A673 (cell line): ENCODE measurements around the gene RERE. TPM values are rescaled to one million over a fixed set of nuclear protein-coding genes. Genes with fewer than 3 reads are reported as not detected.

ENCODE experiments used
- BruUV-seq: library from RNA; stranded (reverse); fragments of 400-500 nt; replicated peaks from 2 replicates; lab custom pipeline; 2021; lab: Mats Ljungman, UMichigan
- CTCF ChIA-PET: fragments of 300-600 bp; sonication (Branson Sonifier 250); formaldehyde crosslinking; loops from one replicate; lab custom pipeline; 2022; ENCODE audit warnings: antibody characterized with exemption; lab: Charles Lee
- POLR2A ChIA-PET: fragments of 300-600 bp; sonication (Branson Sonifier 250); formaldehyde crosslinking; loops from one replicate; lab custom pipeline; 2022; ENCODE audit warnings: antibody characterized with exemption; ENCODE audit not compliant: low non-redundant PET; lab: Charles Lee
- DNase-seq: peaks from one replicate; pipeline ENCODE4 v3.0.0-alpha.2; 2015; ENCODE audit warnings: low spot score
- H3K27ac ChIP-seq: fragments of 200-600 bp; sonication (generic); 2 replicates; pipeline ENCODE4 v1.5.1; 2016; ENCODE audit warnings: mixed run types, low read depth, mild to moderate bottlenecking, mixed read lengths, antibody characterized with exemption, low read length; ENCODE audit not compliant: poor library complexity, severe bottlenecking
- H3K27me3 ChIP-seq: fragments of 200-600 bp; sonication (generic); replicated peaks from 2 replicates; pipeline ENCODE4 v1.6.1; 2017; ENCODE audit warnings: mixed run types, low read depth, mild to moderate bottlenecking, mixed read lengths, antibody characterized with exemption, low read length; ENCODE audit not compliant: insufficient read depth, poor library complexity
- H3K36me3 ChIP-seq: fragments of 200-600 bp; sonication (generic); 2 replicates; pipeline ENCODE4 v1.6.1; 2016; ENCODE audit warnings: mixed run types, mild to moderate bottlenecking, mixed read lengths, antibody characterized with exemption, low read length; ENCODE audit not compliant: insufficient read depth, poor library complexity, severe bottlenecking
- H3K4me1 ChIP-seq: fragments of 200-600 bp; sonication (generic); 2 replicates; pipeline ENCODE4 v1.6.1; 2017; ENCODE audit warnings: mixed run types, mild to moderate bottlenecking, mixed read lengths, antibody characterized with exemption, low read length; ENCODE audit not compliant: insufficient read depth, poor library complexity, severe bottlenecking
- H3K4me3 ChIP-seq: fragments of 200-600 bp; sonication (generic); 2 replicates; pipeline ENCODE4 v1.5.1; 2016; ENCODE audit warnings: low read depth, mixed run types, mild to moderate bottlenecking, mixed read lengths, low read length; ENCODE audit not compliant: poor library complexity, severe bottlenecking
- H3K9me3 ChIP-seq: fragments of 200-600 bp; sonication (generic); 2 replicates; pipeline ENCODE4 v1.6.1; 2016; ENCODE audit warnings: mixed run types, low read depth, mild to moderate bottlenecking, mixed read lengths, antibody characterized with exemption, low read length; ENCODE audit not compliant: poor library complexity, severe bottlenecking
- EZH2 ChIP-seq: fragments of 200-600 bp; sonication (generic); IDR thresholded peaks from 2 replicates; pipeline ENCODE4 v1.6.1; 2017; ENCODE audit warnings: borderline replicate concordance, low read depth, mild to moderate bottlenecking, mixed read lengths, antibody characterized with exemption, low read length; ENCODE audit not compliant: poor library complexity, severe bottlenecking
- intact Hi-C: fragments of 100-400 bp; cut with micrococcal nuclease; formaldehyde crosslinking; loops from one replicate; pipeline ENCODE4 v1.10.0; 2022; ENCODE audit not compliant: unreplicated experiment
- total RNA-seq: library from RNA; stranded (reverse); gene quantifications from 2 replicates; pipeline ENCODE4 v1.2.3, GENCODE V29; 2021
- TF ChIP-seq, protein P1 (sequence below): fragments of 300-800, 200-600 bp; sonication (generic); conservative IDR thresholded peaks from 2 replicates; pipeline ENCODE4 v1.5.1; 2017; ENCODE audit warnings: low read depth, mild to moderate bottlenecking, antibody characterized with exemption, low read length, moderate library complexity, mixed read lengths

RERE gene
- total RNA-seq, 1 experiment from 2014 or later = 188 TPM

DNA sequence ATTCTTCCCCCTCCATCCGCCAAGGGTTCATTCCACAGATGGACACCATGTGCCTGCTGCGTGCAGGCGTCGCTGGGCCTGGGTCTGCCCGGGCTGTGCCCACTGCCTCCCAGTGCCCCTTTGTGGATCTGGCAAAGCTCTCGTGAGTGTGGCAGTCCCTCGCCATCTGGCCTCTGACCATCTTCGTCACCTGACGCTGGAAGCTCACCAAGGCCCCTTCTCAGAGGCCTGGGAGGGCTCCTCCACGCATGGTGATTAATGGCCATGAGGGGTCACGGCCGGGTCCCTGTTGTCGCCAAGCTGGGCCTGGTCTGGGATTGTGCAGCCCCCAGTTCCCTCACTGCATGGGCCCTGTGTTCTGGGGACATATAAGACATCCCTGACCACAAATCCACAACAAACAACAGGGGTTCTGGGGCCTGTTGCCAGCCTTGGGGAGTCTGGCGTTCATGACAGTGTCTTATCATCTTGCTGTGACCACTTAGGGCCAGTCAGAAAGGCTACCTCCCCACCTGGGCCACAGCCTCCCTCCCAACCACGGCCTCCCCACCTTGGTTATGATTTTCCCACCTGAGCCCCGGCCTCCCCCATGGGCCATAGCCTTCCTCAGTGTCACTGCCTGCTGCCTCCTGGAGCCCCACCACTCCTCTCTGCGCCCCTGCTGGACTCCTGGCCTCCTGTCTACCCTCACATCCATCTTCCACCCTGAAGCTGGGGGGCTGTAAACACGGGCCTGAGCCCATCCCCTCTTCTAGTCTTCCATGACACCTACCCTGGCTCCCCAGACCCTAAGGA, 471.6 kb downstream of the RERE start:
- DNase-seq = no peak
- ChIA-PET POLR2A (no interaction called here), CTCF (no interaction called here)
- H3K36me3 ChIP-seq = no peaks in the 10 kb centered on the region
- no peak for TF ChIP-seq EZH2
- TF ChIP-seq, protein P1, sequence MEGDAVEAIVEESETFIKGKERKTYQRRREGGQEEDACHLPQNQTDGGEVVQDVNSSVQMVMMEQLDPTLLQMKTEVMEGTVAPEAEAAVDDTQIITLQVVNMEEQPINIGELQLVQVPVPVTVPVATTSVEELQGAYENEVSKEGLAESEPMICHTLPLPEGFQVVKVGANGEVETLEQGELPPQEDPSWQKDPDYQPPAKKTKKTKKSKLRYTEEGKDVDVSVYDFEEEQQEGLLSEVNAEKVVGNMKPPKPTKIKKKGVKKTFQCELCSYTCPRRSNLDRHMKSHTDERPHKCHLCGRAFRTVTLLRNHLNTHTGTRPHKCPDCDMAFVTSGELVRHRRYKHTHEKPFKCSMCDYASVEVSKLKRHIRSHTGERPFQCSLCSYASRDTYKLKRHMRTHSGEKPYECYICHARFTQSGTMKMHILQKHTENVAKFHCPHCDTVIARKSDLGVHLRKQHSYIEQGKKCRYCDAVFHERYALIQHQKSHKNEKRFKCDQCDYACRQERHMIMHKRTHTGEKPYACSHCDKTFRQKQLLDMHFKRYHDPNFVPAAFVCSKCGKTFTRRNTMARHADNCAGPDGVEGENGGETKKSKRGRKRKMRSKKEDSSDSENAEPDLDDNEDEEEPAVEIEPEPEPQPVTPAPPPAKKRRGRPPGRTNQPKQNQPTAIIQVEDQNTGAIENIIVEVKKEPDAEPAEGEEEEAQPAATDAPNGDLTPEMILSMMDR = no peak
- no peaks in the 10 kb centered on the region for H3K9me3 ChIP-seq
- no peaks in the 10 kb centered on the region for H3K27me3 ChIP-seq
- H3K4me1 ChIP-seq = peaks cover 14% of the 10 kb centered on the region
- BruUV-seq = no TSS peak
- intact Hi-C loops = loop anchor here (10.0 kb wide), 2 partner anchors 331 to 681 kb away; no protein-coding TSS in a partner anchor
- no peak overlapping the region for H3K4me3 ChIP-seq
- H3K27ac ChIP-seq = no peak overlapping the region

DNA sequence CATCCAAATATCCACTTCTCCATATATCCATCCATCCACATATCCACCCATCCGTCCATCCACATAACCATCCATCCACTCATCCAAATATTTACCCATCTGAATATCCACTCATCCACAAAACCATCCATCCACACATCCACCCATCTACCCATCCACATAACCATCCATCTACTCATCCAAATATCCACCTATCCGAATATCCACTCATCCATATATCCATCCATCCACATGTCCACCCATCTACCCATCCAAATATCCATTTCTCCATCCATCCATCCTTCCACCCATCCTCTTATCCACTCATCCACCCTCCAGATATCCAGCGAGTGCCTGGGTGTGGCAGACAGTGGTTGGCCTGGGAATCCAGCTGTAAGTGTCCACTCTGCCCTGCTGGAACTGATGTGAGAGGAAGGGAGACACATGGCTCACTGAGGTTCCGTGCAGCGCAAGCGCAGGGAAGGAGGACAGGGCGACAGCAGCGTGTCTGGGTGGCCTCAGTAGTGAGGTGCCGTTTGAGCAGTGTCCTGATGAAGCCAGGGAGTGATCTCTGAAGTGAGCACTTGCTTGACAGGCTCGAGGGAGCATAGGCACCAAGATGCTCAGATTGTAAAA, 472.4 kb downstream of the RERE start:
- BruUV-seq = no TSS peak
- ChIA-PET POLR2A (no interaction called here), CTCF (interaction anchor here (0.5 to 1.4 kb wide), 2 partner anchors 330 to 381 kb away, joined by 3 to 5 read pairs; no protein-coding TSS in a partner anchor)
- Histone ChIP-seq H3K36me3 (no peaks in the 10 kb centered on the region), H3K4me1 (peaks cover 11% of the 10 kb centered on the region), H3K27me3 (no peaks in the 10 kb centered on the region), H3K9me3 (no peaks in the 10 kb centered on the region), H3K4me3 (no peak overlapping the region), H3K27ac (no peak overlapping the region)
- DNase-seq = no peak
- intact Hi-C loops = loop anchor here (10.0 kb wide), 2 partner anchors 330 to 680 kb away; no protein-coding TSS in a partner anchor
- TF ChIP-seq EZH2 = no peak
- TF ChIP-seq, protein P1 = no peak

DNA sequence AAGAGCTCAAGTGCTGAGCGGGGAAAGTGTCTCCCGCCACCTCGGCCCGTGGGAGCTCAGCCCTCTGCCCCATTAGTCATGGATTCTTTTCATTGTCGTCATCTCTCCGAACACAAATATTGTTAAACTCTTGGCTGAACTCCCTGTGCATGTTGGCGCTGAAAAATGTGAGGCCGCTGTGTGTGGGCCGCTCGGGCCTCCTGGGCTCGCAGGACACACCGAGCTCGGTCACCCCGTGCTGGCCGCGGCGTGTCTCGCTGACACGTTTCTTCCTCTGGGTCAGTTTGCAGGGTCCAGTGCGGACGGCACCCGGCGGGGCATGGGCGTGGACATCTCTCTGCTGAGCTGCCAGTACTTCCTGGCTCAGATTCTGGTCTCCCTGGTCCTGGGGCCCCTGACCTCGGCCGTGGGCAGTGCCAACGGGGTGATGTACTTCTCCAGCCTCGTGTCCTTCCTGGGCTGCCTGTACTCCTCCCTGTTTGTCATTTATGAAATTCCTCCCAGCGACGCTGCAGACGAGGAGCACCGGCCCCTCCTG, 473.9 kb downstream of the RERE start:
- Histone ChIP-seq H3K9me3 (no peaks in the 10 kb centered on the region), H3K4me3 (no peak overlapping the region), H3K27me3 (no peaks in the 10 kb centered on the region), H3K4me1 (peaks cover 11% of the 10 kb centered on the region), H3K36me3 (no peaks in the 10 kb centered on the region), H3K27ac (no peak overlapping the region)
- POLR2A ChIA-PET = no interaction called here
- DNase-seq = peak; percentile 70
- CTCF ChIA-PET = interaction anchor here (0.6 to 1.4 kb wide), 2 partner anchors 32 to 328 kb away, joined by 3 to 6 read pairs; no protein-coding TSS in a partner anchor
- intact Hi-C loops = loop anchor here (10.0 kb wide), 2 partner anchors 329 to 679 kb away; no protein-coding TSS in a partner anchor
- TF ChIP-seq, protein P1 = no peak
- TF ChIP-seq EZH2 = no peak
- no TSS peak for BruUV-seq
